Thyroid gland (tissue), 4 donors: ENCODE data around the gene METTL1. TPM values are rescaled to one million over a fixed set of nuclear protein-coding genes. Genes with fewer than 3 reads are reported as not detected.

Experiments used
- DNase-seq, 2 donors: peaks; one replicate each; pipeline ENCODE4 v3.0.0-alpha.2; 2019
- H3K27ac ChIP-seq, 3 donors: fragments of 200-600 bp; sonication (generic); 1 replicate in 2 of 3; 2 replicates in 1 of 3; pipeline ENCODE4 v1.5.1; 2016 to 2019; ENCODE audit warnings: mild to moderate bottlenecking in 1 of 3, moderate library complexity in 1 of 3
- H3K27me3 ChIP-seq: fragments of 200-600 bp; sonication (generic); one replicate; pipeline ENCODE4 v1.5.1; 2019
- H3K36me3 ChIP-seq, 2 donors: fragments of 200-600 bp; sonication (generic); one replicate each; pipeline ENCODE4 v1.5.1; 2016 to 2019
- H3K4me1 ChIP-seq, 2 donors: fragments of 200-600 bp; sonication (generic); one replicate each; pipeline ENCODE4 v1.5.1; 2017 to 2019
- H3K4me3 ChIP-seq, 3 donors: fragments of 200-600 bp; sonication (generic); replicated peaks in 1 of 3; 1 replicate in 2 of 3; 2 replicates in 1 of 3; pipeline ENCODE4 v1.5.1; 2016; ENCODE audit warnings: mild to moderate bottlenecking in 1 of 3
- H3K9me3 ChIP-seq: fragments of 200-600 bp; sonication (generic); one replicate; pipeline ENCODE4 v1.5.1; 2017
- POLR2A ChIP-seq, 2 donors: fragments of 450-650 bp; IDR thresholded peaks; one replicate each; pipeline ENCODE4 v1.6.1; 2017; ENCODE audit warnings: antibody characterized with exemption in 2 of 2, mild to moderate bottlenecking in 2 of 2, moderate library complexity in 1 of 2
- WGBS, 2 donors: methylation state at CpG; one replicate each; pipeline ENCODE4 v1.1.5; 2017; 5-methylcytosine and 5-hydroxymethylcytosine counted together
- intact Hi-C: fragments of 100-400 bp; cut with DNase I; formaldehyde crosslinking; loops from one replicate; pipeline ENCODE4 v1.15.1; 2023
- total RNA-seq, 4 donors: library from RNA; depleted of rRNA; stranded (reverse); fragments of >200 nt; gene quantifications; one replicate each; pipeline ENCODE4 v1.2.3, GENCODE V29; 2016
- TF ChIP-seq, protein P1 (sequence below), 6 experiments: fragments of 200-600 bp in 3 of 6; fragments of 450-650 bp in 3 of 6; sonication (generic) in 3 of 6; IDR thresholded peaks; one replicate each; pipeline ENCODE4 v1.5.1; 2016 to 2019; ENCODE audit warnings: antibody characterized with exemption in 6 of 6, mild to moderate bottlenecking in 2 of 6, inconsistent platforms in 1 of 6, moderate library complexity in 1 of 6

METTL1 gene
- total RNA-seq, 4 donors from 2014 or later: 7.9 to 24.5 (median 13.1) TPM

DNA sequence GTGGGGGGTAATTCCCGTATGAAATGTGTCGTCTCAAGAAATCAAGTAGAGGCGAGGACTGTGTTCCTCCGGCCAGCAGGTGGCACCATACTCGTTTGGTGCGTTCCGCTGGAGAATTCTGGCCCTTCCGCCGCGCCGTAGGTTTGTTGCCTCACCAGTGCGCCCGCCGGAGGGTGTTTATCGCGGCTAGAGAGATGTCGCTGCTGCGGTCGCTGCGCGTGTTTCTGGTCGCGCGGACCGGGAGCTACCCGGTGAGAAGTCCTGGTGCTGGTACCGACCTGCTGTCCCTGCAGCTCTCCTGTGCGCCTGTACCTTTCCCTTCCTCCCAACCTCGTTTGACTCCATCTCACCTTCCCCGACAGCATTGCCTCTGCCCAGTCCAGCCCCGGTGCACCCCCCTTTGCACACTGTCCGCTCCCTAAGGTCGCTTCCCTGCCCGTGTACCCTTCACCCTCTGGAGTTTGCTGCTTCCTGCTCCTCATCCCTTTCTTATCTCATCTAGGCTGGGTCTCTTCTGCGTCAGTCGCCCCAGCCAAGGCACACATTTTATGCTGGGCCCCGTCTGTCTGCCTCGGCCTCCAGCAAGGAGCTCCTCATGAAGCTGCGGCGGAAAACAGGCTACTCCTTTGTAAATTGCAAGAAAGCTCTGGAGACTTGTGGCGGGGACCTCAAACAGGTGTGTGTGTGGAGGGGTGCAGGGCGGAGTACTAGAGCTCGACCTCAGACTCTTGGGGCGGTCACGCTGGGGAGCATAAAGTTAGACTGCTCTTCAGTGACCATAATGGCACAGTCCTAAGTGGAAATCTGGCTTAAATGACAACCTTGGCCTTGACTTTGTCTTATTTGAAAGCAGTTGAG, 10.9 kb upstream of the METTL1 start, which contains the start of gene TSFM:
Gene TSFM (plus strand): TSS at position 180 of the 858 bp plus-strand sequence. CDS start 15 bp downstream, at position 195.
- TF ChIP-seq POLR2A (IDR thresholded peaks at IDR 0.05): peak in 1 of 2 donors; percentile 47
- TF ChIP-seq, protein P1, sequence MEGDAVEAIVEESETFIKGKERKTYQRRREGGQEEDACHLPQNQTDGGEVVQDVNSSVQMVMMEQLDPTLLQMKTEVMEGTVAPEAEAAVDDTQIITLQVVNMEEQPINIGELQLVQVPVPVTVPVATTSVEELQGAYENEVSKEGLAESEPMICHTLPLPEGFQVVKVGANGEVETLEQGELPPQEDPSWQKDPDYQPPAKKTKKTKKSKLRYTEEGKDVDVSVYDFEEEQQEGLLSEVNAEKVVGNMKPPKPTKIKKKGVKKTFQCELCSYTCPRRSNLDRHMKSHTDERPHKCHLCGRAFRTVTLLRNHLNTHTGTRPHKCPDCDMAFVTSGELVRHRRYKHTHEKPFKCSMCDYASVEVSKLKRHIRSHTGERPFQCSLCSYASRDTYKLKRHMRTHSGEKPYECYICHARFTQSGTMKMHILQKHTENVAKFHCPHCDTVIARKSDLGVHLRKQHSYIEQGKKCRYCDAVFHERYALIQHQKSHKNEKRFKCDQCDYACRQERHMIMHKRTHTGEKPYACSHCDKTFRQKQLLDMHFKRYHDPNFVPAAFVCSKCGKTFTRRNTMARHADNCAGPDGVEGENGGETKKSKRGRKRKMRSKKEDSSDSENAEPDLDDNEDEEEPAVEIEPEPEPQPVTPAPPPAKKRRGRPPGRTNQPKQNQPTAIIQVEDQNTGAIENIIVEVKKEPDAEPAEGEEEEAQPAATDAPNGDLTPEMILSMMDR (IDR thresholded peaks at IDR 0.05): peak; percentile 79 to 96 (median 92)
- Histone ChIP-seq H3K36me3 (peaks cover 0 to 13% of the 10 kb centered on the region in 2 donors), H3K4me3 (peak within 1 kb of the TSS; percentile 84 to 94 (median 93)), H3K27ac (peak within 1 kb of the TSS in 1 of 3 donors; percentile 64), H3K27me3 (no peaks in the 10 kb centered on the region), H3K4me1 (peaks cover 11 to 37% of the 10 kb centered on the region in 2 donors), H3K9me3 (no peaks in the 10 kb centered on the region)
- WGBS, 2 donors: 1 to 2% methylated on average over 42 to 45 of the region's 45 CpGs
- DNase-seq: peak; percentile 95 to 98
- intact Hi-C loops: loop anchor here (5.0 kb wide), 1 partner anchor 114 kb away; no protein-coding TSS in a partner anchor

DNA sequence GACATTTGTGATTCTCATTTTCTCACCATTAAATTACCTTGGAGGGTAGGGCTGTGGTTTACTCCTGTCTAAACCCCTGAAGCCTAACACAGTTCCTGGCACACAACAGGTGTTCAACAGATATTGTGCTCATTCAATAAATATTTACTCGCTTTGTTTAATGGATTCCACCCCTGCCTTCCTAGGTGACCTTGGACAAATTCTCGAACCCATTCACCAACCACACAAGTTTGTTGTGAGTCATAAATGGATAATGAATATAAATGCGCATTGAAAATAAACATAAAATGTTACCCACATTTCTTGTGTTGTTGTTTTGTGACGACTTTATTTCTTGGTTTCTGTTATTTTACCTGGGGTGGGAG, 10.3 kb upstream of the METTL1 start:
- 27 to 30% methylated on average over 4 of the region's 4 CpGs for WGBS, 2 donors
- intact Hi-C loops: loop anchor here (5.0 kb wide), 1 partner anchor 115 kb away; no protein-coding TSS in a partner anchor

DNA sequence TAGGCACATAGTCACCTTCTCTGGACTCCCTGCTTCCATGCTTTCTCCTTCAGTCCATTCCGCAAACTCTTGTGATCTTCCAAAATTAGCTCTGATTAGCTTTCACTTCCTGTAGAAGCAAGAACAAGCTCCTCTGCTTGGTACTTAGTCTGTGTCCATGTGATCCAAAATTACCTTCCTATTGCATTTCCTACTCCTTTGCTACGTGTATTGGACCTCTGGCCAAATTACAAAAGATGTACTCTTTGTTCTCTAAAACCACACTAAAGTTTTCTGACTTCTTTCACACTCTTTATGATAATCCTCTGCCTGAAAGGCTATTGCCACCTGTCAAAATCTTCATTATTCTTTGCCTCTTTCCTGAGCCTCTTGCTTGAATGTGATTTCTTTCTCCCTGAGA, 9.9 kb upstream of the METTL1 start:
- DNase-seq: no peak
- Histone ChIP-seq H3K9me3 (no peaks in the 10 kb centered on the region), H3K4me3 (no peak overlapping the region), H3K27ac (no peak overlapping the region), H3K36me3 (peaks cover 0 to 8% of the 10 kb centered on the region in 2 donors), H3K27me3 (no peaks in the 10 kb centered on the region), H3K4me1 (peaks cover 11 to 37% of the 10 kb centered on the region in 2 donors)
- 82 to 83% methylated on average over 2 of the region's 2 CpGs for WGBS, 2 donors
- TF ChIP-seq, protein P1 (IDR thresholded peaks at IDR 0.05): no peak
- no peak for TF ChIP-seq POLR2A (IDR thresholded peaks at IDR 0.05)
- intact Hi-C loops: loop anchor here (5.0 kb wide), 1 partner anchor 116 kb away; no protein-coding TSS in a partner anchor

More for the DNA sequence above, 10.3 kb upstream of the METTL1 start:
- H3K27ac ChIP-seq: no peak overlapping the region
- DNase-seq: no peak
- H3K36me3 ChIP-seq: peaks cover 0 to 12% of the 10 kb centered on the region in 2 donors
- H3K4me1 ChIP-seq: peaks cover 11 to 37% of the 10 kb centered on the region in 2 donors
- no peak overlapping the region for H3K4me3 ChIP-seq
- no peak for TF ChIP-seq POLR2A (IDR thresholded peaks at IDR 0.05)
- TF ChIP-seq, protein P1 (IDR thresholded peaks at IDR 0.05): no peak
- no peaks in the 10 kb centered on the region for H3K9me3 ChIP-seq
- H3K27me3 ChIP-seq: no peaks in the 10 kb centered on the region

DNA sequence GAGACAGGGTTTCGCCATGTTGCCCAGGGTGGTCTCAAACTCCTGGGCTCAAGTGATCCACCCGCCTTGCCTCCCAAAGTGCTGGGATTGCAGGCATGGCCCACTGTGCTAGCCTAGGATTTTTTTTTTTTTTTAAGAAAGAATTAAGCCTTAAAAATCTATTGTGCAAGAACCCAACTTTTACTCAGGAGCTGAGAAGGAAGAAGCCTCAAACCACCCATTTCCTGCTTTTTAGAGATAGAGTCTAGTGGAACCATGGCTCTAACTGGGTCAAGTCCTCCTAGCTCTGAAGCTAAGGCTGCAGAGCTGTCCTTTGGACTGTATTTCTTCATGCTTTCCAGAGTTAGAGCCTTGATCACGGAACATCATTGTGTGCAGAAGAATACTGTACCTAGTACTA, 9.3 kb upstream of the METTL1 start:
- Histone ChIP-seq H3K27ac (no peak overlapping the region), H3K4me1 (peaks cover 11 to 37% of the 10 kb centered on the region in 2 donors), H3K9me3 (no peaks in the 10 kb centered on the region), H3K36me3 (peaks cover 0 to 5% of the 10 kb centered on the region in 2 donors), H3K4me3 (no peak overlapping the region), H3K27me3 (no peaks in the 10 kb centered on the region)
- no peak for DNase-seq
- TF ChIP-seq, protein P1 (IDR thresholded peaks at IDR 0.05): no peak
- TF ChIP-seq POLR2A (IDR thresholded peaks at IDR 0.05): no peak
- intact Hi-C loops: loop anchor here (5.0 kb wide), 1 partner anchor 116 kb away; no protein-coding TSS in a partner anchor
- WGBS, 2 donors: 94 to 100% methylated on average over 3 of the region's 3 CpGs
